Astrocyte (in vitro differentiated cells and primary cell): ENCODE results near the gene KISS1R. TPM values are rescaled to one million over a fixed set of nuclear protein-coding genes. Genes with fewer than 3 reads are reported as not detected.

Experiments
- DNase-seq: peaks from one replicate; pipeline ENCODE4 v3.0.0-alpha.2; 2010; ENCODE audit warnings: low read depth
- FAIRE-seq: peaks from 2 replicates; lab custom pipeline; 2011; peaks lifted over from hg19 to GRCh38; lab: Jason Lieb, UNC
- H2AFZ ChIP-seq: 2 replicates; pipeline ENCODE4 v1.6.0; 2012; ENCODE audit warnings: low read depth, low read length, inconsistent platforms
- H3K27ac ChIP-seq: 2 replicates; pipeline ENCODE4 v1.5.1; 2011; ENCODE audit warnings: low read depth, low read length, inconsistent platforms
- H3K27me3 ChIP-seq: 2 replicates; pipeline ENCODE4 v1.6.0; 2011; ENCODE audit warnings: low read length, inconsistent platforms; ENCODE audit not compliant: insufficient read depth
- H3K36me3 ChIP-seq: 2 replicates; pipeline ENCODE4 v1.5.1; 2011; ENCODE audit warnings: low read length, inconsistent platforms; ENCODE audit not compliant: insufficient read depth
- H3K4me1 ChIP-seq: 2 replicates; pipeline ENCODE4 v1.5.1; 2011; ENCODE audit warnings: low read length, inconsistent platforms; ENCODE audit not compliant: insufficient read depth
- H3K4me2 ChIP-seq: 2 replicates; pipeline ENCODE4 v1.6.0; 2012; ENCODE audit warnings: low read length, inconsistent platforms
- H3K4me3 ChIP-seq: 2 replicates; pipeline ENCODE4 v1.5.1; 2011; ENCODE audit warnings: low read depth, mild to moderate bottlenecking, low read length, inconsistent platforms; ENCODE audit not compliant: insufficient read depth
- H3K79me2 ChIP-seq: 2 replicates; pipeline ENCODE4 v1.6.0; 2012; ENCODE audit warnings: mild to moderate bottlenecking, low read length, inconsistent platforms; ENCODE audit not compliant: insufficient read depth
- H3K9ac ChIP-seq: 2 replicates; pipeline ENCODE4 v1.6.0; 2012; ENCODE audit warnings: mild to moderate bottlenecking, low read length, inconsistent platforms
- H3K9me3 ChIP-seq: 2 replicates; pipeline ENCODE4 v1.5.1; 2012; ENCODE audit warnings: low read depth, mild to moderate bottlenecking, low read length, inconsistent platforms; ENCODE audit not compliant: insufficient read depth
- H4K20me1 ChIP-seq: 2 replicates; pipeline ENCODE4 v1.6.0; 2012; ENCODE audit warnings: low read length, inconsistent platforms; ENCODE audit not compliant: insufficient read depth
- H3K27ac Mint-ChIP-seq: one replicate; pipeline ENCODE4 v1.8.0; 2021; ENCODE audit warnings: mild to moderate bottlenecking, mixed read lengths; ENCODE audit not compliant: unreplicated experiment
- H3K27me3 Mint-ChIP-seq: one replicate; pipeline ENCODE4 v1.8.0; 2021; ENCODE audit warnings: low read depth, mixed read lengths; ENCODE audit not compliant: unreplicated experiment
- H3K36me3 Mint-ChIP-seq: one replicate; pipeline ENCODE4 v1.8.0; 2021; ENCODE audit warnings: low read depth, mixed read lengths; ENCODE audit not compliant: unreplicated experiment
- H3K4me1 Mint-ChIP-seq: one replicate; pipeline ENCODE4 v1.8.0; 2021; ENCODE audit warnings: low read depth, mixed read lengths; ENCODE audit not compliant: unreplicated experiment
- H3K4me3 Mint-ChIP-seq: one replicate; pipeline ENCODE4 v1.8.0; 2021; ENCODE audit warnings: mild to moderate bottlenecking, moderate library complexity, mixed read lengths; ENCODE audit not compliant: unreplicated experiment
- H3K9me3 Mint-ChIP-seq: one replicate; pipeline ENCODE4 v1.8.0; 2021; ENCODE audit warnings: mild to moderate bottlenecking, mixed read lengths; ENCODE audit not compliant: unreplicated experiment
- EZH2 ChIP-seq: IDR thresholded peaks from 2 replicates; pipeline ENCODE4 v1.6.1; 2012; ENCODE audit warnings: mild to moderate bottlenecking, low read length, inconsistent platforms; ENCODE audit not compliant: insufficient read depth
- total RNA-seq: library from RNA; stranded (reverse); gene quantifications from 2 replicates; pipeline ENCODE4 v1.2.1, GENCODE V29; 2021
- TF ChIP-seq, protein P1 (sequence below): IDR thresholded peaks from 2 replicates; pipeline ENCODE4 v1.5.1; 2011; ENCODE audit warnings: low read depth, mild to moderate bottlenecking, inconsistent platforms, low read length, moderate library complexity; ENCODE audit not compliant: insufficient read depth

Gene KISS1R
- total RNA-seq, 1 donor from 2014 or later = not detected

- Mint-ChIP-seq H3K27me3 (peaks cover 2% of the 10 kb centered on the region), H3K4me3 (peak overlapping the region; percentile 85), H3K4me1 (peaks cover 5% of the 10 kb centered on the region), H3K9me3 (no peaks in the 10 kb centered on the region), H3K36me3 (peaks cover 2% of the 10 kb centered on the region), H3K27ac (no peak overlapping the region)
- H3K36me3 ChIP-seq = no peaks in the 10 kb centered on the region
- peak overlapping the region; percentile 44 for H3K4me2 ChIP-seq
- FAIRE-seq = no peak
- H3K27ac ChIP-seq = no peak overlapping the region
- no peak overlapping the region for H3K9ac ChIP-seq
- H2AFZ ChIP-seq = no peak overlapping the region
- H3K4me3 ChIP-seq = peak overlapping the region; percentile 1
- H4K20me1 ChIP-seq = peaks cover 40% of the 10 kb centered on the region
- peaks cover 40% of the 10 kb centered on the region for H3K79me2 ChIP-seq
- H3K27me3 ChIP-seq = no peaks in the 10 kb centered on the region
- TF ChIP-seq EZH2 = no peak
- TF ChIP-seq, protein P1, sequence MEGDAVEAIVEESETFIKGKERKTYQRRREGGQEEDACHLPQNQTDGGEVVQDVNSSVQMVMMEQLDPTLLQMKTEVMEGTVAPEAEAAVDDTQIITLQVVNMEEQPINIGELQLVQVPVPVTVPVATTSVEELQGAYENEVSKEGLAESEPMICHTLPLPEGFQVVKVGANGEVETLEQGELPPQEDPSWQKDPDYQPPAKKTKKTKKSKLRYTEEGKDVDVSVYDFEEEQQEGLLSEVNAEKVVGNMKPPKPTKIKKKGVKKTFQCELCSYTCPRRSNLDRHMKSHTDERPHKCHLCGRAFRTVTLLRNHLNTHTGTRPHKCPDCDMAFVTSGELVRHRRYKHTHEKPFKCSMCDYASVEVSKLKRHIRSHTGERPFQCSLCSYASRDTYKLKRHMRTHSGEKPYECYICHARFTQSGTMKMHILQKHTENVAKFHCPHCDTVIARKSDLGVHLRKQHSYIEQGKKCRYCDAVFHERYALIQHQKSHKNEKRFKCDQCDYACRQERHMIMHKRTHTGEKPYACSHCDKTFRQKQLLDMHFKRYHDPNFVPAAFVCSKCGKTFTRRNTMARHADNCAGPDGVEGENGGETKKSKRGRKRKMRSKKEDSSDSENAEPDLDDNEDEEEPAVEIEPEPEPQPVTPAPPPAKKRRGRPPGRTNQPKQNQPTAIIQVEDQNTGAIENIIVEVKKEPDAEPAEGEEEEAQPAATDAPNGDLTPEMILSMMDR = no peak
- H3K4me1 ChIP-seq = peaks cover 16% of the 10 kb centered on the region
- H3K9me3 ChIP-seq = no peaks in the 10 kb centered on the region
- no peak for DNase-seq
Measured at GRCh38 chr19:911197-912033, 5.7 kb upstream of the KISS1R start.

DNA sequence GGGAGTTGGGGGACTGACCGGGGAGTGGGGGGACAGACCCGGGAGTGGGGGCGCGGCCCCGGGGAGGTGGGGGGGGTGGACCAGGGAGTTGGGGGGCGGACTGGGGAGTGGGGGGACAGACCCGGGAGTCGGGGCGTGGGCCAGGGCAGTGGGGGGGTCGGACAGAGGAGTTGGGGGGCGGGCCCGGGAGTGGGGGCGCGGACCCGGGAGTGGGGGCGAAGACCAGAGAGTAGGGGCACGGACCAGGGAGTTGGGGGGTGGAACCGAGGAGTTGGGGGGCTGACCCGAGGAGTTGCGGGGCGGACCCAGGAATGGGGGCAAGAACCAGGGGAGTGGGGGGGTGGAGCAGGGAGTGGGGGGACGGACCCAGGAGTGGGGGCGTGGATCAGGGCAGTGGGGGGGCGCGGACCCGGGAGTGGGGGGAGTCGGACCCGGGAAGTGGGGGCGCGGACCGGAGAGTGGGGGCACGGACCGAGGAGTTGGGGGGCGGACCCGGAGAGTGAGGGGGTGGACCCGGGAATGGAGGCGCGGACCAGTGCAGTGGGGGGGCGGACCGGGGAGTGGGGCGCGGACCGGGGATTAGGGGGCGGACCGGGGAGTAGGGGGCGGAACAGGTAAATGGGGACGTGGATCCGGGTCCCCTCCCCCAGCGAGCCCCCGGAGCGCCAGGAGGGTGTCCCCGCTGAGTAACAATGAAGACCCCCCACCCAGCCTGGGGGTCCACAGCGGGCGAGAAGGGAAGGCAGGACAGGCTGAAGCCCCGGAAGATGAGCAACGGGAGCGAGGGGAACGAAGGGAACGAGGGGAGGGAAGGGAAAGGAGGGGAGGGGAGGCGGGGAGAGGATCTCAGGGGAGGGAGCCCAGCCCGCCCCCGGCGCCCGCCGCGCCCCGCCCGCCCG is 4.7 kb upstream of the KISS1R start:
- H3K27me3 Mint-ChIP-seq = peaks cover 2% of the 10 kb centered on the region
- peak overlapping the region; percentile 88 for H3K9ac ChIP-seq
- no peaks in the 10 kb centered on the region for H3K9me3 ChIP-seq
- no peaks in the 10 kb centered on the region for H3K36me3 ChIP-seq
- H3K4me1 Mint-ChIP-seq = peaks cover 5% of the 10 kb centered on the region
- H4K20me1 ChIP-seq = peaks cover 30% of the 10 kb centered on the region
- peak overlapping the region; percentile 79 for H3K4me3 Mint-ChIP-seq
- H3K27ac ChIP-seq = peak overlapping the region; percentile 65
- no peaks in the 10 kb centered on the region for H3K9me3 Mint-ChIP-seq
- H3K4me1 ChIP-seq = peaks cover 20% of the 10 kb centered on the region
- H3K36me3 Mint-ChIP-seq = peaks cover 2% of the 10 kb centered on the region
- DNase-seq (no peak), FAIRE-seq (no peak)
- H2AFZ ChIP-seq = no peak overlapping the region
- no peak overlapping the region for H3K27ac Mint-ChIP-seq
- peaks cover 31% of the 10 kb centered on the region for H3K79me2 ChIP-seq
- peak overlapping the region; percentile 88 for H3K4me2 ChIP-seq
- TF ChIP-seq, protein P1 = no peak
- TF ChIP-seq EZH2 = no peak
- peak overlapping the region; percentile 68 for H3K4me3 ChIP-seq
- H3K27me3 ChIP-seq = peaks cover under 1% of the 10 kb centered on the region
